ENCODE results near the gene DOCK4. TPM values are rescaled to one million over a fixed set of nuclear protein-coding genes. Genes with fewer than 3 reads are reported as not detected.

Gene DOCK4
- total RNA-seq, 4 donors from 2014 or later = 14.0 to 48.1 (median 30.9) TPM

GRCh38 chr7:112120696-112121217 lies 85.4 kb downstream of the DOCK4 start:
- Histone ChIP-seq H3K27ac (no peak overlapping the region), H3K27me3 (no peaks in the 10 kb centered on the region), H3K9me3 (no peaks in the 10 kb centered on the region), H3K36me3 (no peaks in the 10 kb centered on the region), H3K4me3 (replicated peaks in 1 of 3) (no peak overlapping the region), H3K4me1 (no peaks in the 10 kb centered on the region)
- intact Hi-C loops (cut with DNase I) = no loop called here
- TF ChIP-seq CTCF (IDR thresholded peaks at IDR 0.05) = no peak
- TF ChIP-seq POLR2A (IDR thresholded peaks at IDR 0.05) = no peak
- no peak for DNase-seq
- WGBS, 2 donors = 91 to 100% methylated on average over 1 of the region's 1 CpG

DNA sequence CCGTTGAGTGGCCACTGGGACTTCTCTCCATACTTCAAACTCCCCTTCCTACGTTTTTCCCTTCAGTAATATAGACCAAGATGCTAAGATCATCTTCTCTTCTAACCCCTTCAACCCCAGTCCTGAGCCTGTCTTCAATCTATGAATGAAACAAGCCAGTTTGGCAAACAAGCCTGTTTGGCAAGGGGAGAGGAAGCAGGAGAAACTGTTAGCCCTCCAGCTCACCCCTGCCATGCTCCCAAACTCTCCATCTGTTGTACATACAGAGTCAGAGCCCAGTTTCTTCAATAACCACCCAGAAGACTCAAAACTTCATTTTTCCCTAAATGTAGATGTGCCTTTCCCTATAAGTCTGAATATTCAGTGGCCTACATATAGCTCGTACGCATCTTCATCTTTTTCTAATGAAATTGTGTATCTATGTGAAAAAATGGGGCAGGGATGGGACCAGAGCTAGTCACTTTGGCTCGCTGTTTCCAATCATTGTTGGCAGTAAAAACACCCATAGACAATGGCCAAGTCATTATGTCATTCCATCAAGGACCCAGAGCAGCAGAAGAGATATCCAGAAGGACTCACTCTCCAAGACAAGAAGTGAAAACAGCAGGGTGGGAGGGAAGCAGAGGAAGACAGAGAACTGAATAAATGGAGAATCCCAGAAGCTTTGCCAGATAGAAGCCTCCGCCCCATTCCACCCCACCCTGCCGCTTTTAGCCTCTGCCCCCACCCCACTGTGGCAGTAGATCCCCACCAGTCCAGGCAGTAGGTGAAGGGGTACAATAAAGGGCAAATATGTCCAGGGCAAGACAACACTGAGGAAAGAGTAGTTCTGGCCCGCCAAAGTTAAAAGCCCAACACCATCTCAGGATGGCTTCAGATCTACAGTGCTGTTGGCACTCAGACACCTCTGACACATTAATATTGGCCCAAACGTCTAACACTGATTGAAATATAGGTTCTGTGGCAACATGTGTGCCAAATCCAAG lies 87.3 kb downstream of the DOCK4 start:
- no peak for TF ChIP-seq CTCF (IDR thresholded peaks at IDR 0.05)
- no peak for TF ChIP-seq POLR2A (IDR thresholded peaks at IDR 0.05)
- intact Hi-C loops (cut with DNase I) = no loop called here
- Histone ChIP-seq H3K36me3 (no peaks in the 10 kb centered on the region), H3K27ac (no peak overlapping the region), H3K4me1 (no peaks in the 10 kb centered on the region), H3K4me3 (replicated peaks in 1 of 3) (no peak overlapping the region), H3K27me3 (no peaks in the 10 kb centered on the region), H3K9me3 (no peaks in the 10 kb centered on the region)
- 77 to 79% methylated on average over 9 of the region's 9 CpGs for WGBS, 2 donors
- DNase-seq = no peak

DNA sequence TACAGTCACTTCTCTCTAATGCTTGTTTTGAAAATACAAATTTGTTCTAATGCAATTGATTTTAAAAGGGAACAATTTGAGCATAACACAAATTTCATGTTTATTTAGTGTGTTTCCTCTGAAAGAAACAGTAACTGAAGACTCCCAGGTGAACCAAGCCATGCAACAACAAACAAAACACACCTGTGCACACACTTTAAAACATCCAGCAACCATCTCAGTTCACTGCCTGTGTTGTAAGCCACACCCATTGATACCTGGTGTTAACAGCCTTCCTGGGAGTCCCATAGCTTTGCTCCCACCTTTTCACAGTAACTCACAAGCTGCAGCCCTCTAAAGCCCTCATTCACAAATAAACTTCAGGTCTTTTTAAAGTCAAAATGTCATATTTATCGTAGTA lies 89.3 kb downstream of the DOCK4 start:
- intact Hi-C loops (cut with DNase I) = no loop called here

GRCh38 chr7:112116358-112116757 lies 89.8 kb downstream of the DOCK4 start:
- Histone ChIP-seq H3K36me3 (no peaks in the 10 kb centered on the region), H3K27me3 (no peaks in the 10 kb centered on the region), H3K4me3 (replicated peaks in 1 of 3) (no peak overlapping the region), H3K9me3 (no peaks in the 10 kb centered on the region), H3K4me1 (peaks cover 0 to 11% of the 10 kb centered on the region in 2 donors), H3K27ac (no peak overlapping the region)
- no peak for TF ChIP-seq POLR2A (IDR thresholded peaks at IDR 0.05)
- intact Hi-C loops (cut with DNase I) = no loop called here
- 97 to 99% methylated on average over 2 of the region's 2 CpGs for WGBS, 2 donors
- DNase-seq = no peak

More for the DNA sequence above, 89.3 kb downstream of the DOCK4 start:
- Histone ChIP-seq H3K27ac (no peak overlapping the region), H3K4me1 (peaks cover 0 to 11% of the 10 kb centered on the region in 2 donors), H3K9me3 (no peaks in the 10 kb centered on the region), H3K27me3 (no peaks in the 10 kb centered on the region), H3K4me3 (replicated peaks in 1 of 3) (no peak overlapping the region), H3K36me3 (no peaks in the 10 kb centered on the region)
- DNase-seq = no peak
- no peak for TF ChIP-seq POLR2A (IDR thresholded peaks at IDR 0.05)
- no peak for TF ChIP-seq CTCF (IDR thresholded peaks at IDR 0.05)
- 100% methylated on average over 1 of the region's 1 CpG for WGBS, 2 donors

- WGBS, 2 donors = 92 to 100% methylated on average over 1 of the region's 1 CpG
- H3K36me3 ChIP-seq = no peaks in the 10 kb centered on the region
These were observed 90.3 kb downstream of the DOCK4 start for GRCh38 chr7:112115880-112116279.

More at GRCh38 chr7:112115880-112116279, 90.3 kb downstream of the DOCK4 start:
- Histone ChIP-seq H3K4me1 (peaks cover 0 to 11% of the 10 kb centered on the region in 2 donors), H3K27ac (no peak overlapping the region), H3K27me3 (no peaks in the 10 kb centered on the region), H3K9me3 (no peaks in the 10 kb centered on the region), H3K4me3 (replicated peaks in 1 of 3) (no peak overlapping the region)
- TF ChIP-seq CTCF (IDR thresholded peaks at IDR 0.05) = no peak
- TF ChIP-seq POLR2A (IDR thresholded peaks at IDR 0.05) = no peak
- DNase-seq = no peak
- intact Hi-C loops (cut with DNase I) = no loop called here

Measured in thyroid gland (tissue), 4 donors.